ENCODE data around the gene DDRGK1. TPM values are rescaled to one million over a fixed set of nuclear protein-coding genes. Genes with fewer than 3 reads are reported as not detected.

DDRGK1 gene
- total and polyA plus RNA-seq, 4 donors: 16.8 to 72.4 (median 48.5) TPM

DNA sequence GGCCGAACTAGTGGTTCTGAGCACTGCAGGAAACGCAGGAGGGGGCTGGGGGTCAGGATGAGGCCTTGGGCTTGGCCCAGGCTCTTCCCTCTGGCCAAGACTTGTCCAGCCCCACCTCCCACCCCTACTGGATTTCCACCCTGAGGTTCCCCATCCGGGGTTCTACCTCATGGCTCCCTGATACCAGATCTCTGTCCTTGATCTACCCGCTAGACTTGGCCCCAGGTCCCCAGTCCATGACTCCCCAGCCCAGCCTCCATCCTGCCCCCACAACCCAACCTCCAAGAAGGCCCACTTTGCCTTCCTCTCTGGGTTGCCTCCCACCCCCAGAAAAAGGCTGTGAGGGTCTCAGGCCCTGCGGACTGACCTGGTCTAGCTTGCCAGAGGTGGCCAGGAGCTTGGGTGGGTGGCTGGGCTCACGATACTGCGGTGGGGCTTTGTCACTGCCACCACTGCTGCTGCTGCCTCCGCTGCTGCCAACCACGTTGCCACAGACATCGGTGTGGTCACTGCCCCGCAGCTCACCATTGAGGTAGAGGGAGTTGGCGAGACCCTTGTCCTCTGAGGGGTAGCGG, 38.1 kb downstream of the DDRGK1 start (continued):
- TF ChIP-seq, protein P1, sequence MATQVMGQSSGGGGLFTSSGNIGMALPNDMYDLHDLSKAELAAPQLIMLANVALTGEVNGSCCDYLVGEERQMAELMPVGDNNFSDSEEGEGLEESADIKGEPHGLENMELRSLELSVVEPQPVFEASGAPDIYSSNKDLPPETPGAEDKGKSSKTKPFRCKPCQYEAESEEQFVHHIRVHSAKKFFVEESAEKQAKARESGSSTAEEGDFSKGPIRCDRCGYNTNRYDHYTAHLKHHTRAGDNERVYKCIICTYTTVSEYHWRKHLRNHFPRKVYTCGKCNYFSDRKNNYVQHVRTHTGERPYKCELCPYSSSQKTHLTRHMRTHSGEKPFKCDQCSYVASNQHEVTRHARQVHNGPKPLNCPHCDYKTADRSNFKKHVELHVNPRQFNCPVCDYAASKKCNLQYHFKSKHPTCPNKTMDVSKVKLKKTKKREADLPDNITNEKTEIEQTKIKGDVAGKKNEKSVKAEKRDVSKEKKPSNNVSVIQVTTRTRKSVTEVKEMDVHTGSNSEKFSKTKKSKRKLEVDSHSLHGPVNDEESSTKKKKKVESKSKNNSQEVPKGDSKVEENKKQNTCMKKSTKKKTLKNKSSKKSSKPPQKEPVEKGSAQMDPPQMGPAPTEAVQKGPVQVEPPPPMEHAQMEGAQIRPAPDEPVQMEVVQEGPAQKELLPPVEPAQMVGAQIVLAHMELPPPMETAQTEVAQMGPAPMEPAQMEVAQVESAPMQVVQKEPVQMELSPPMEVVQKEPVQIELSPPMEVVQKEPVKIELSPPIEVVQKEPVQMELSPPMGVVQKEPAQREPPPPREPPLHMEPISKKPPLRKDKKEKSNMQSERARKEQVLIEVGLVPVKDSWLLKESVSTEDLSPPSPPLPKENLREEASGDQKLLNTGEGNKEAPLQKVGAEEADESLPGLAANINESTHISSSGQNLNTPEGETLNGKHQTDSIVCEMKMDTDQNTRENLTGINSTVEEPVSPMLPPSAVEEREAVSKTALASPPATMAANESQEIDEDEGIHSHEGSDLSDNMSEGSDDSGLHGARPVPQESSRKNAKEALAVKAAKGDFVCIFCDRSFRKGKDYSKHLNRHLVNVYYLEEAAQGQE (IDR thresholded peaks at IDR 0.05): no peak
- TF ChIP-seq HNF4G (IDR thresholded peaks at IDR 0.05): no peak
- no peak for TF ChIP-seq EGR1 (IDR thresholded peaks at IDR 0.05; ENCODE audit: low read depth in 2 of 2)
- no peak for TF ChIP-seq SP1 (IDR thresholded peaks at IDR 0.05)
- no peak for TF ChIP-seq CTCF (IDR thresholded peaks at IDR 0.05; ENCODE audit: low read depth, low read length, missing input control)
- TF ChIP-seq HNF4A (conservative IDR thresholded peaks at IDR 0.05): no peak
- no peak for TF ChIP-seq FOXA2 (IDR thresholded peaks at IDR 0.05)
- TF ChIP-seq, protein P2, sequence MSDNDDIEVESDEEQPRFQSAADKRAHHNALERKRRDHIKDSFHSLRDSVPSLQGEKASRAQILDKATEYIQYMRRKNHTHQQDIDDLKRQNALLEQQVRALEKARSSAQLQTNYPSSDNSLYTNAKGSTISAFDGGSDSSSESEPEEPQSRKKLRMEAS (IDR thresholded peaks at IDR 0.05): no peak

GRCh38 chr20:3165473-3166337, 38.8 kb downstream of the DDRGK1 start:
- H3K27me3 ChIP-seq (ENCODE audit: control insufficient read depth in 4 of 4, insufficient read depth in 4 of 4, low read length in 3 of 4): no peaks in the 10 kb centered on the region
- no peak overlapping the region for H3K9ac ChIP-seq (ENCODE audit: low read depth in 1 of 2, low read length in 2 of 2)
- H3K27ac ChIP-seq (ENCODE audit: low read depth in 1 of 2, low read length in 2 of 2): no peak overlapping the region
- 83% methylated on average over 45 of the region's 45 CpGs for WGBS
- TF ChIP-seq FOXA2 (IDR thresholded peaks at IDR 0.05) (no peak), RAD21 (IDR thresholded peaks at IDR 0.05) (no peak), GABPA (IDR thresholded peaks at IDR 0.05 in 1 of 2, conservative IDR thresholded peaks at IDR 0.05 in 1 of 2) (no peak), RXRA (IDR thresholded peaks at IDR 0.05) (no peak), TAF1 (conservative IDR thresholded peaks at IDR 0.05) (no peak), CTCF (IDR thresholded peaks at IDR 0.05; ENCODE audit: low read depth, low read length, missing input control) (no peak), YY1 (IDR thresholded peaks at IDR 0.05) (no peak), ZBTB33 (IDR thresholded peaks at IDR 0.05) (no peak), HNF4A (conservative IDR thresholded peaks at IDR 0.05) (no peak), EGR1 (IDR thresholded peaks at IDR 0.05; ENCODE audit: low read depth in 2 of 2) (no peak), HNF4G (IDR thresholded peaks at IDR 0.05) (no peak), FOXA1 (IDR thresholded peaks at IDR 0.05) (no peak), SP1 (IDR thresholded peaks at IDR 0.05) (no peak), JUND (IDR thresholded peaks at IDR 0.05) (no peak), NR2F2 (IDR thresholded peaks at IDR 0.05) (no peak)
- TF ChIP-seq, protein P2 (IDR thresholded peaks at IDR 0.05): no peak
- TF ChIP-seq, protein P1 (IDR thresholded peaks at IDR 0.05): no peak
- TF ChIP-seq, protein P3, sequence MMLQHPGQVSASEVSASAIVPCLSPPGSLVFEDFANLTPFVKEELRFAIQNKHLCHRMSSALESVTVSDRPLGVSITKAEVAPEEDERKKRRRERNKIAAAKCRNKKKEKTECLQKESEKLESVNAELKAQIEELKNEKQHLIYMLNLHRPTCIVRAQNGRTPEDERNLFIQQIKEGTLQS (IDR thresholded peaks at IDR 0.05): no peak
- no peaks in the 10 kb centered on the region for H3K36me3 ChIP-seq (ENCODE audit: control insufficient read depth in 4 of 4, insufficient read depth in 3 of 4, low read depth in 1 of 4, low read length in 3 of 4)
- H3K4me3 ChIP-seq (ENCODE audit: low read depth in 1 of 3, low read length in 3 of 3): no peak overlapping the region
- no peaks in the 10 kb centered on the region for H3K9me3 ChIP-seq (ENCODE audit: control insufficient read depth in 4 of 4, low read length in 3 of 4)
- no peak for DNase-seq (ENCODE audit: low spot score)
- H3K4me1 ChIP-seq (ENCODE audit: control insufficient read depth in 4 of 4, insufficient read depth in 4 of 4, low read length in 3 of 4): peaks cover 0 to 7% (median 0%) of the 10 kb centered on the region in 4 donors

All from liver (tissue), 9 donors.